Cardiac fibroblast (primary cell): ENCODE data around the gene NAXE.

ENCODE experiments used
- DNase-seq, 2 donors: peaks; one replicate each; pipeline versions ENCODE4 v3.0.0 to v3.0.0-alpha.2; 2010; ENCODE audit warnings: low read depth in 2 of 2
- H3K4me3 ChIP-seq, 2 donors: replicated peaks in 1 of 2; 1 replicate in 1 of 2; 2 replicates in 1 of 2; pipeline ENCODE4 v1.5.1; 2011; ENCODE audit warnings: low read depth in 2 of 2, low read length in 2 of 2, mild to moderate bottlenecking in 2 of 2, moderate library complexity in 1 of 2
- TF ChIP-seq, protein P1 (sequence below): IDR thresholded peaks from one replicate; pipeline ENCODE4 v1.5.1; 2011; ENCODE audit warnings: low read depth, mild to moderate bottlenecking, low read length, inconsistent platforms

The NAXE gene

DNA sequence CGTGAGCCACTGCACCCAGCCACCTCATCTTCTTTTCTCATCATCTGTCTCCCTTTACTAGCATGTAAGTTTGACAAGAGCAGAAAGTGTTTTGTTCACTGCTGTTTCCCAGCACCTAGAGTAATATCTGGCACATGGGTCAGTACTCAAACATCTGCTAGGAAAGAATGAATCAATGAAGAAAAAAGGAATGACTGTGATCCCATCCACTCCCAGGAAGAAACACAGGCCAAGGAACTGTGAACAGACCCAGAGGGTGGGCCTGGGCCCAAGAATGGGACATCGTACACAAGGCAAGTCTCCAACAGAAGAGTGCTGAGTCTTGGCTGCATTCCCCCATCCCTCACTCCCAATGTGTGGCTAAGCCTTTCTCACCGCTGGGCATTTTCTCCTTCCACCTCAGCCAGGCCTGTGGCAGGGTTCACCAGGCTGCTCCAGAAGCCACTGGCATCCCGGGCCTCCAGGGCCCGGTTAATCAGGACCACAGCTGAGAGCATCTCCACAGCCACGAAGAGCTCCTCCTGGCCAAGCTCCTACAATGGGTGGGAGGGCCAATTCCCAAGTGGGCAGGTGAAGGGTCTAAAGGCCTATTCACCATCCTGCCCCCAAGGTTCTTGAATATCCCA is 37.6 kb upstream of the NAXE start:
- no peak for DNase-seq
- no peak overlapping the region for H3K4me3 ChIP-seq
- TF ChIP-seq, protein P1, sequence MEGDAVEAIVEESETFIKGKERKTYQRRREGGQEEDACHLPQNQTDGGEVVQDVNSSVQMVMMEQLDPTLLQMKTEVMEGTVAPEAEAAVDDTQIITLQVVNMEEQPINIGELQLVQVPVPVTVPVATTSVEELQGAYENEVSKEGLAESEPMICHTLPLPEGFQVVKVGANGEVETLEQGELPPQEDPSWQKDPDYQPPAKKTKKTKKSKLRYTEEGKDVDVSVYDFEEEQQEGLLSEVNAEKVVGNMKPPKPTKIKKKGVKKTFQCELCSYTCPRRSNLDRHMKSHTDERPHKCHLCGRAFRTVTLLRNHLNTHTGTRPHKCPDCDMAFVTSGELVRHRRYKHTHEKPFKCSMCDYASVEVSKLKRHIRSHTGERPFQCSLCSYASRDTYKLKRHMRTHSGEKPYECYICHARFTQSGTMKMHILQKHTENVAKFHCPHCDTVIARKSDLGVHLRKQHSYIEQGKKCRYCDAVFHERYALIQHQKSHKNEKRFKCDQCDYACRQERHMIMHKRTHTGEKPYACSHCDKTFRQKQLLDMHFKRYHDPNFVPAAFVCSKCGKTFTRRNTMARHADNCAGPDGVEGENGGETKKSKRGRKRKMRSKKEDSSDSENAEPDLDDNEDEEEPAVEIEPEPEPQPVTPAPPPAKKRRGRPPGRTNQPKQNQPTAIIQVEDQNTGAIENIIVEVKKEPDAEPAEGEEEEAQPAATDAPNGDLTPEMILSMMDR, result no peak

DNA sequence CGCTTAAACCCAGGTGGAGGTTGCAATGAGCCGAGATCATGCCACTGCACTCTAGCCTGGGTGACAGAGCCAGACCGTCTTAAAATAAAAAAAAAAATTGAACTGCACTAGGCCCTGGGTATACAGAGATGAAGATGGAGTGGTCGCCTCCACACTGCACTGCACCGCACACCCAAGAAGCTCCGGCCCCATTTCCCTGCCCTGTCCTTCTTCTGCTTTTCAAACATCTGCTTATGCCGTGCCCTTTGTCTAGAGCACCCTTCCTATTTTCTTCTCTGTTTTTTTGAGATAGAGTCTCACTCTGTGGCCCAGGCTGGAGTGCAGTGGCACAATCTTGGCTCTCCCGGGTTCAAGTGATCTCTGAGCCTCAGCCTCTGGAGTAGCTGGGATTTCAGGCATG is 36.6 kb upstream of the NAXE start:
- no peak for DNase-seq
- TF ChIP-seq, protein P1, result no peak
- H3K4me3 ChIP-seq, result no peak overlapping the region

DNA sequence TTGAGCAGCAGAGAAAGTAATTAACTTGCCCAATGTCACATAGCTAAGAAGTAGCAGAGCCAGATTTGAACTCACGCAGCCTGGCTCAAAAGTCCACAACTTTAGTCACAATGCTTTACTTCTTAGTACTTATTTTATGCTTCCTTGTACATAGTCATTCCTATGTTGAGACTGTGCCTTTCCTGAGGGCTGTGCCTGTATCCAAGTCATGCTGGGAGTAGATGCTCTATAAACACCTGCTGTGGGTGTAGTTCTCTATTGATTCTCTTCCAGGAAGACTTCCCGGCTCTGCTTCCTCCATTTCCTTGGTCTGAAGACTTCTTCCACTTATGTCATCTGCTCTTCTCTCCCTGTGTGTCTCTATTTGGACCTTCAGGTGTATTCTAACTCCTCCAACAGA is 35.9 kb upstream of the NAXE start:
- DNase-seq, result no peak
- TF ChIP-seq, protein P1, result no peak

DNA sequence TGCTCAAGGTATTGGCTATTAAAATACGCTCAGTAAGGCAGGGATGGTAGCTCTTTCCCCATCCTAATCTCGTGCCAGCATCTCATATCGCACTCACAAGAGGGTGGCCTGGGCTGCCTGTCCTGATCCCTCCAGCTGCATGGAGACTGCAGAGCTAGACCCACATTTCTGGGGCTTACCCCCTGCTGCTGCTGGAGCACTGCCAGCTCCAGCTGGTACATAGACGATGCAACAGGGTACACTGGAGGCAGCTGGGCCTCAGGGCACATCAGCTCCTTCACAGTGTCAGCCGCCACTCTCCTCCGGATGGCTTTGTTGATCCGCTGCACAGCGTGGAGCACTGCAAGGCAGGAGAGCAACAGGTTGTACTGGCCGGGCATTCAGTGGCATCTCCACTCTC is 35.2 kb upstream of the NAXE start:
- TF ChIP-seq, protein P1, result no peak
- no peak overlapping the region for H3K4me3 ChIP-seq

More for the DNA sequence above, 35.9 kb upstream of the NAXE start:
- no peak overlapping the region for H3K4me3 ChIP-seq

DNA sequence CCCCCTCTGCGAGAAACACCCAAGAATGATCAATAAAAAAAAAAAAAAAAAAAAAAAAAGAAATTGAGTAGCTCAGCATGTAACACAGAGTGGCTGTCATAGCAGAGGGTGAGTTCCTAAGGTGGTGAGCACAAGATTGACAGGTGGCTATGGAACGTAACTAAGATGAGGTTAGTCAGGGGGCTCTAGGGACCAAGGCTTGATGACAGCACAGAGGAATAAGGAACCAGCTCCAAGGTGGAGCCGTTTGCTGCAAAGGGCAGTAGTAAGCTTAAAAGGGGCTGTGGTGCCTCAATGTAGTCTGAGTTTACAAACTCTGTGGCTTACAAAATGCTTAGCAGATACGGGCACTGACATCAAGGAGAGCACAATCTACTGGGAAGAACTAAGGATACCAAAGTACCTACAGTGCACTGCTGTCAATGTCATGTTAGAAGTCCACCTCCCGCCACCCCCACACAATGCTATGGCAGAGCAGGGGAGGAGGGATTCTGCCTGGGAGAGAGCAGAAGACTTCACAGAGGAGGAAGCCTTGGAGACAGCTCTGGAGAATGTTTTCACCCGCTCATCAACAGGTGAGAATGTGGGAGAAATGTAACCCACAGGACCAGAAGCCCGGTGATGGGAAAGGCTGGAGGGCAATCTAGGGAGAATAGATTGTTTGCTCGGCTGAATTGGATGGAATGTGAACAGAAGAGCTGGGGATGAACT is 32.3 kb upstream of the NAXE start:
- no peak for DNase-seq
- no peak overlapping the region for H3K4me3 ChIP-seq
- TF ChIP-seq, protein P1, result no peak

More for the DNA sequence above, 35.2 kb upstream of the NAXE start:
- no peak for DNase-seq

DNA sequence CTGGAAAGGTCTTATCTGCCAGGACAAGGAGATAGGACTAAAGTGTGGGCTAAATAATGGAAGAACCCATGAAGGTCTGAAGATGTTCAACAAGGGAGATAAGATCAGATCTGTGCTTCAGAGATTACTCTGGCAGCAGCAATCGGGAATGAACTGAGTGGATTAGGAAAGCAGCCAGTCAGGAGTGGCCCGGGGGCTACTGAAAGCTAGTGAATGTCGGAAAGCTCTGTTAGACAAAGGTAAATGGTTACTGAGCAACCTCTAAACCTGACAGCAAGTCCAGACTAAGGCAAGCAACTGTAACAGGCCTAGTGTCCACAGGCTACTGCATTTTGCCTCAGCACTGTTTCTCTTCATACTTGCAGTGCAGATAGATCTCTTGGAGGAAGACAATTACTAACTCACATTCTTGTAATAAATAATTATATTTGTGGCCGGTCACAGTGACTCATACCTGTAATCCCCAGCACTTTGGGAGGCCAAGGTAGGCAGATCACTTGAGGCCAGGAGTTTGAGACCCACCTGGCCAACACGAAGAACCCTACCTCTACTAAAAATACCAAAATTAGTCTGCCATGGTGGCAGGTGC is 31.7 kb upstream of the NAXE start:
- TF ChIP-seq, protein P1, result no peak
- H3K4me3 ChIP-seq, result no peak overlapping the region
- no peak for DNase-seq
